Psoas muscle (tissue), 8 donors: Measurements from ENCODE around the gene CD63. TPM values are rescaled to one million over a fixed set of nuclear protein-coding genes. Genes with fewer than 3 reads are reported as not detected.

Experiments used
- ATAC-seq, 4 donors: fragments of 200-7000 bp; cut with Tn5 transposase; one replicate each; pipeline ENCODE4 v1.9.1; 2020; ENCODE audit warnings: moderate library complexity in 3 of 4, mild to moderate bottlenecking in 2 of 4
- DNase-seq, 2 donors: peaks; one replicate each; pipeline ENCODE4 v3.0.0-alpha.2; 2020
- H3K27ac ChIP-seq: fragments of 200-600 bp; one replicate; pipeline ENCODE4 v1.8.0; 2022
- H3K27me3 ChIP-seq, 3 donors: fragments of 200-600 bp in 1 of 3; one replicate each; pipeline versions ENCODE4 v1.6.1 to v1.8.0; 2013 to 2022; ENCODE audit warnings: low read length in 2 of 3, mild to moderate bottlenecking in 2 of 3, moderate library complexity in 1 of 3; ENCODE audit not compliant: insufficient read depth in 3 of 3
- H3K36me3 ChIP-seq, 2 donors: fragments of 200-600 bp in 1 of 2; one replicate each; pipeline versions ENCODE4 v1.6.1 to v1.8.0; 2013 to 2022; ENCODE audit warnings: low read depth in 1 of 2, mild to moderate bottlenecking in 1 of 2, moderate library complexity in 1 of 2; ENCODE audit not compliant: insufficient read depth in 1 of 2
- H3K4me1 ChIP-seq: fragments of 200-600 bp; one replicate; pipeline ENCODE4 v1.8.0; 2022
- H3K4me3 ChIP-seq: fragments of 200-600 bp; one replicate; pipeline ENCODE4 v1.8.0; 2022; ENCODE audit warnings: mild to moderate bottlenecking
- H3K9me3 ChIP-seq: fragments of 200-600 bp; one replicate; pipeline ENCODE4 v1.8.0; 2022
- CTCF ChIP-seq: fragments of 200-600 bp; IDR thresholded peaks from one replicate; pipeline ENCODE4 v1.8.0; 2022; ENCODE audit warnings: antibody characterized with exemption
- WGBS, 3 donors: extraction: QIAGEN DNeasy Blood & Tissue Kit; methylation state at CpG; one replicate each; pipeline versions ENCODE4 v1.1.6 to v1.1.7; 2013; 5-methylcytosine and 5-hydroxymethylcytosine counted together
- intact Hi-C, 2 donors: fragments of 100-400 bp; cut with DNase I; formaldehyde crosslinking; loops; one replicate each; pipeline versions ENCODE4 v1.11.0 to v1.14.2; 2022
- polyA plus RNA-seq, 3 donors: library from polyadenylated mRNA; stranded (reverse); fragments of 200-250 nt; gene quantifications; one replicate each; pipeline ENCODE4 v1.2.3, GENCODE V29; 2013
- total RNA-seq, 4 donors: library from RNA; stranded (reverse); fragmentation: NEBNext Ultra II Directional in 2 of 4; extraction: Animal tissue kit (Norgen Biotek cat#: 25700) in 2 of 4; gene quantifications; one replicate each; pipeline versions ENCODE4 v1.2.1 to v1.2.4, GENCODE V29; 2021 to 2023
- donor health status: healthy with polysubstance abuse.
- donor health status: DM: no; HTN: no; CAD: no; lungs with moderate emphysema.
- donor health status: Bipolar disorder and iron deficiency.
- donor health status: healthy.
- donor health status: DM: yes; HTN: yes; CAD: no.
- donor health status: DM: no; HTN: no; CAD: no.
- donor health status: DM: no; HTN: no; CAD: no.
- donor health status: DM: yes; HTN: yes; CAD: no.

The CD63 gene
- total and polyA plus RNA-seq, 7 donors, result 592 to 2,407 (median 1,147) TPM

GRCh38 chr12:55742719-55743405 lies 14.1 kb upstream of the CD63 start, which contains the start of gene GDF11:
GDF11 (plus strand) TSS chr12:55743122; CDS start chr12:55743317, 195 bp downstream.
- Histone ChIP-seq H3K4me1 (peaks cover 19% of the 10 kb centered on the region), H3K27ac (no peak within 1 kb of the TSS), H3K27me3 (peaks cover 0 to 8% (median 3%) of the 10 kb centered on the region in 3 donors), H3K9me3 (no peaks in the 10 kb centered on the region), H3K4me3 (peak within 1 kb of the TSS; percentile 67), H3K36me3 (no peaks in the 10 kb centered on the region)
- WGBS, 3 donors, result 0 to 2% (median 1%) methylated on average over 24 to 47 of the region's 53 CpGs
- peak; percentile 77 to 85 for DNase-seq
- TF ChIP-seq CTCF, result no peak
- intact Hi-C loops, result no loop called here
- peak; percentile 40 to 60 (median 48) for ATAC-seq

DNA sequence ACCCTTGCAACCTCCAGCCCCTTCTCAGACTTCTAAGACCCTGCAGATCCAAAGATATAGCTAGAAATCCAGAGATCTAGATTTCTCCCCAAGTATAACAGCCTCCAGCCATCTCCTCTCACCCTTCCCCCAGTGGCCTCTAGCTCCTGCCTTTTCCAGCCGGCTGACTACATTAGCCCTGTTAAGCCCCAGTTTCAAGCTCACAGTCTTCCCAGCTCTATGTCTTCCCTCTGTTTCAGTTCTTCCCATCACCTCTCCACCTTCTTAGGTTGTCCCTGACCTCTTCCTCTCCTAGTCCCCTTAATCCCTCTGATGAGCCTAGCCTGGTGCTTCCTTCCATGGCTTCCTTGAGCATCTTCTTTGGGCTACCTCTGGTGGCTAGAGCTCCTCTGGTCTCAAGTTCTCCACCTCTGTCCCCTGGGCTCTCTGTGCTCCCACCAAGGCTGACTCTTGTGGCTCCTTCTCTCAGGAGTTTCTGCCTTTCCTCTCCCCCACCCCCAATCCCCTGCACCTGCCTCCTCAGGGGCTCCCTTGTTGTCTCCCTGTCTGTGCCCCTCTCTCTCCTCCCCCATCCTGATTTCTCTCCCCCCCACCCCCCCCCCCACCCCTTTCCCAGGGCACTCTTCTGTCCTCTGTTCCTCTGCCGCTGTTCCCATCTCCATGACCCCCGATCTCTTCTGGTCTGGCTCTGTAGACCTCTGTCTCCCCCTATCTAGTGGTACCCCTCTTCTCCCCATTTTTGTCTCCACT lies 13.3 kb upstream of the CD63 start:
- peaks cover 19% of the 10 kb centered on the region for H3K4me1 ChIP-seq
- ATAC-seq (no peak), DNase-seq (no peak)
- H3K9me3 ChIP-seq, result no peaks in the 10 kb centered on the region
- no peak overlapping the region for H3K27ac ChIP-seq
- intact Hi-C loops, result no loop called here
- peaks cover 0 to 8% (median 3%) of the 10 kb centered on the region in 3 donors for H3K27me3 ChIP-seq
- H3K36me3 ChIP-seq, result no peaks in the 10 kb centered on the region
- 12 to 44% (median 32%) methylated on average over 2 to 3 of the region's 3 CpGs for WGBS, 3 donors
- no peak for TF ChIP-seq CTCF
- peak overlapping the region; percentile 67 for H3K4me3 ChIP-seq

DNA sequence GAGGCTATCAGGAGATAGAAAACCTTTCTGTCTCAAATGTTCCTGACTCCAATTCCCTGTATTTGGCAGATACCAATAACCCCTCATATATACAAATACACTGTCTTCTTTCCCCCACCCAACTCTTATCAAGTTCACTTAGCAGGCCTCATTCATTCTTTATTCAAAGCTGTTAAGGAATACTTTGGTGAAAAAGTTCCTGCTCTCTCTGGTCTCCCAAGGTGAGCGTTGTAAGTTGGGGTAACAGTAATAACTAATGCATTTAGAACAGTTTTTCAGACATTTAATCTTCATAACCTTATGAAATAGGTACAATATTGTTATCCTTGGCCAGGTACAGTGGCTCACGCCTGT lies 10.2 kb upstream of the CD63 start:
- peak overlapping the region; percentile 64 for H3K4me3 ChIP-seq
- H3K36me3 ChIP-seq, result no peaks in the 10 kb centered on the region
- ATAC-seq (no peak), DNase-seq (no peak)
- H3K4me1 ChIP-seq, result peaks cover 4% of the 10 kb centered on the region
- H3K27ac ChIP-seq, result no peak overlapping the region
- H3K27me3 ChIP-seq, result peaks cover 0 to 4% (median 0%) of the 10 kb centered on the region in 3 donors
- no peak for TF ChIP-seq CTCF
- intact Hi-C loops, result loop anchor here (2.0 to 5.0 kb wide), 3 partner anchors 60 to 288 kb away; no protein-coding TSS in a partner anchor
- 76 to 87% (median 78%) methylated on average over 2 of the region's 2 CpGs for WGBS, 3 donors
- no peaks in the 10 kb centered on the region for H3K9me3 ChIP-seq

DNA sequence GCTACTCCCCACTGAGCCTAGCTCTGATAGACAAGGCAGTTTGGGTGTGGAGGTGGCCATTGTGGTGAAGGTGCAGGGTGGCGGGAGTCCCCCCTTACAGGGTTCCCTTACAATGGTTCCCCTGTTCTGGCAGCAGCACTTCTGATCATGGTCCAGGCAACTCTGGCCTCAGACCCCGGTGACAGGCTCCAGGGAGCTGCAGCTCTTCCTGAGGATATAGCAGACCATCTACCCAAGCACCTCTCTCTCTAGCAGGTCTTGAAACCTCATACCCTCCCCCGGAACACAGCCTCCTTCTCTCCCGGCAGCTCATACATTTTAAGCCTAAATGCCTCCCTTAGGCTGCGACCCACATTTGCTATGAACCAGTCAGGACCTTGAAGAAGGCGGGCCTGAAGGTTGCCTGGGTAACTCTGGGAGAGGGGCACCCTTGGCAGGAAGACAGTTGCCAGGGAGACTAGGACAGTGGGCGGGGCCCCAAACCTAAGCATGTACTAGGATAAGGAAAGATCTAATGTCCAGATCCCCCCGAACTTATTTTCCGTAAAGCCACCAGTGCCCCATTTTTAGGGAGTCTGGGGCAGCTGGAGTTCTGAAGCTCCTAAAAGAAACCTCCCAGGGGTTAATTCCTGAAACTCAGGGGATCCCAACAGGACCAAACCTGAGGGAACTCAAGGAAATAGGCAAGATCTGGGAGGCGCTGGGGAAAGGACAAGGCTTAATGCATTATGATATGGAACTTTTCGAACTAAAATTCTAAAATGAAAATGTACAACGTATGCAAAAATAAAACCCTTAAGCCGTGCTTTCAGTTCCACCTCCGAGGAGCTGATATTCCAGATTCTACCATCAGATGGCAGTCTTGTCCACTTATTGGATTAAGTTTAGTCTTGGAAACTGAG lies 9.6 kb upstream of the CD63 start:
- DNase-seq (peak; percentile 72 to 77), ATAC-seq (peak; percentile 49 to 83 (median 70))
- 2 to 4% (median 2%) methylated on average over 14 of the region's 14 CpGs for WGBS, 3 donors
- Histone ChIP-seq H3K27me3 (no peaks in the 10 kb centered on the region), H3K9me3 (no peaks in the 10 kb centered on the region), H3K36me3 (no peaks in the 10 kb centered on the region), H3K4me3 (peak overlapping the region; percentile 64), H3K27ac (no peak overlapping the region), H3K4me1 (no peaks in the 10 kb centered on the region)
- intact Hi-C loops, result loop anchor here (2.0 to 5.0 kb wide), 3 partner anchors 60 to 289 kb away; no protein-coding TSS in a partner anchor
- TF ChIP-seq CTCF, result peak; percentile 93
